NCI-H2171 (cell line): Measurements from ENCODE around the gene PACS1.
"Not testable (repeated sequence)": the region's sequence is repeated elsewhere in the genome, so short reads cannot be mapped to it uniquely, and the experiment has no call there.

Source experiments
- DNase-seq: peaks from one replicate; lab custom pipeline; 2025; lab: John Stamatoyannopoulos, UW

Gene PACS1

GRCh38 chr11:66076561-66076960, 6.5 kb downstream of the PACS1 start:
- DNase-seq, result no peak

DNA sequence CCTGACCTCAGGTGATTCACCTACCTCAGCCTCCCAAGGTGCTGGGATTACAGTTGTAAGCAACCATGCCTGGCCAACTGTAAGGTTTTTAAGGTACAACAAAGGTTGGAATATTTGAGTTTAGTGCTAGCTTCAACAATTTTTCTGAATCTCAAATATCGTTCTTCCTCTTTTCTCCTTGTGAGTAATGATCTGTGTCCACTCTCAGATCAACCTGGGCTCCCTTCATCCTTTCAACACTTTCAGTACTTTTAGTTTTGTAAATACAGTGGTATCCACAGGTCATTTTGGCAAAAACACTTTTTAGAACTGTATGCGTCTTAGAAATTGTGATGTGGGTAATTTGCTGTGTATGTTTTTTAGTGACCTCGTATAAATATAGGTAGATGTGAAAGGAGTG, 7.9 kb downstream of the PACS1 start:
- no peak for DNase-seq

DNA sequence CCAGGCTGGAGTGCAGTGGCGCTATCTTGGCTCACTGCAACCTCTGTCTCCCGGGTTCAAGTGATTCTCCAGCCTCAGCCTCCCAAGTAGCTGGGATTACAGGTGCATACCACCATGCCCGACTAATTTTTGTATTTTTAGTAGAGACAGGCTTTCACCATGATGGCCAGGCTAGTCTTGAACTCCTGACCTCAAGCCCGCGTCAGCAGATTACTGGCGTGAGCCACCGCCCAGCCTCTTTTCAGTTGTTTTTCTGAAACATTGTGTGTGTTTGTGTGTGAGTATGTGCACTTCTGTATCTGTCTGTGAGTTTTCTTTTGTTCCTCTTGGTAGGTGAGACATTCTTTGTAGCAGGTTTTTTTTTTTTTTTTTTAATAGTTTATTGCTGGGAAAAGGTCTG, 8.9 kb downstream of the PACS1 start:
- not testable (repeated sequence) for DNase-seq

DNA sequence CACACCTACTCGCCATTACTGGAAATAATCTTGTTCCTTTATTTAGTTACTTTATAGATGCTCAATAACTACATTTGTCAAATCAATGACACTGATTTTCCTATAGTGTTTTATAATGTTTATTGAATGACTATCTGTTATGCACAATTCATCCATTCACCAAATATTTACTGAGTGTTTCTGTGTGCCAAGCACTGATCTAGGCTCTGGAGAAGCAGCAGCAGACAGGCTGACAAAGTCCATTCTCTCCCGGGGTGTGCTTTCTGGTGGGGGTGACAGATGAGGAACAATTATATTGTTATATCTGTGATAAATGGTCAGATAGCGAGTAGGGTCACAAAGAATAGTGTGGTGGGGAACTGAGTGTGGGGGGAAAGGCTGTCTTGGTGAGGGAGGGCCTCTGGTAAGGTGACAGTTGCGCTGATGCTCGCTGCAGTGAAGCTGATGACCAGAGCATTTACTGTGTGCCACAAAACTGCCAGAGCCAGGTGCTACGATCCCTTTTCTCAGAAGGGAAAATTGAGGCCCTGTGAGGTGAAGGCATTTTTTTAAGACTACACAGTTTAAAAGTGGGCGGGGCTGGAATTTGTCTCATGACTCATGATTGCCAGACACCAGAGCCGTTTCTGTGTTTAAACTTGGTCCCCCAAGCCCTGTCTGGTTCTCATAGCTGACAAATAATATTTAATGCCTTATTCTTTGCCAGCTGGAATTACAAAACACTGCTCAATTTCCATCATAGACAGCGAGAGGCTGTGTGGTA, 10.2 kb downstream of the PACS1 start:
- no peak for DNase-seq

DNA sequence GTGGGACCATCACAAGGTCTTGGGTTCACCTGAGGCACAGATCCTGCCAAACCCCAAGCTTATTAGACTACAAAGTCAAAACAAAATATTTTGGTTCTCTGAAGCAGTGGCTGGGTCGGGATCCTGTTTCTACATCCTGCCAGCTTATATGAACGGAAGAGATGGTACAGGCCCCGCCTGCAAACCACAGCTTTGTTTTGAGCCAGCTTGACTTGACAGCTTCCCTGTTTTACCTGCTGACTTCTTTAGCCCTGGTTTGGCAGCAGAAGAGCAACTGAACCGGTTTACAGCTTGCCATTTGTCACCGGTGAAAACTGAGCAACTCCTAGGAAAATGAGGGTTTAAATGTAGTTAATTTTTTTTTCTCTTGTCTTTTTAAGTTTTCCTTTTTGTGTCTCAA, 11.4 kb downstream of the PACS1 start:
- DNase-seq, result peak; percentile 52

- DNase-seq, result peak; percentile 82
These were observed 13.1 kb downstream of the PACS1 start for GRCh38 chr11:66082946-66083698.

- no peak for DNase-seq
These were observed 13.7 kb downstream of the PACS1 start for GRCh38 chr11:66083767-66084166.

DNA sequence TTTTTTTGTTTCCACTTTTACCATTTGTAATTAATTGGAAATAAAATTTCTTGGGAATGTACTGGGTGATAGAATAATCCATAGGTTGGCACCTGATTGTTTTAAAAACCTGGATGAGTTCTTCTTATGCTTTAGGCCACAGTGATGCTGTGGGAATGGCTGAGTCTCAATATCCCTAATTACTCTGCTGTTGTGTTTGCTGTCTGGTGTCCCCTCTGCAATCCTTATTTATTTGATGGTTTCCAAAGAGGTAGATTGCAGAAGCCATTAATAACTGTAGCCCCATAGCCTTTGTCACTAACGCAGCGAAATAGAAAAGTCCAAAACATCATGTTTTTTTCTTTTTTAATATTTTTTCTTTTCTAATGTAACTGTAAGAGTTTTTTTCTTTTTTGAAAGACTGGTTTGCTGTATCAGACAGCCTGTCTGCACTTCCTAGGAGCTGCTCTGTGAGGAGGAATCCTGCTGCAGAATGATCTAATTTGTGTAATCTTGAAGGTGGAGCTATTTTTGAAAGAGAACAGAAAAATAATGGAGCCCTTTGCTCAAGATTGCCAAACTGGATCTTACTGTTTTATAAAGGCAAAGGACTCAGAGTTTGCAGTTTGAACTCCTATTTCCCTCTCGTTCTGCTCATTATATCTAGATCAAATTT, 14.9 kb downstream of the PACS1 start:
- DNase-seq, result no peak

- DNase-seq, result no peak
These were observed 17.3 kb downstream of the PACS1 start for GRCh38 chr11:66087148-66087908.

- DNase-seq, result no peak
These were observed 19.0 kb downstream of the PACS1 start for GRCh38 chr11:66089067-66089466.

DNA sequence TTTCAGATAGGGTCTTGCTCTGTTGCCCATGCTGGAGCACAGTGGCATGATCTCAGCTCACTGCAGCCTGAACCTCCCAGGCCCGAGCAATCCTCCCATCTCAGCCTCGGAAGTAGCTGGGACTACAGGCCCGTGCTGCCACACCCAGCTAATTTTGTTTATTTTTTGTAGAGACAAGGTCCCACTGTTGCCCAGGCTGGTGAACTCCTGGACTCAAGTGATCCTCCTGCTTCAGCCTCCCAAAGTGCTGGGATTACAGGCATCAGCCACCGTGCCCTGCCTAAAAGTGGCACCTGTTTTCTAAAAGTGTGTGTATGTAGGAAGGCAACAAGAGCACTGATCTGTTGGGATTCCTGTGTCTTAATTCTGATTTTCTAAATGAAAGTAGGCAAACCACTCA, 20.2 kb downstream of the PACS1 start:
- no peak for DNase-seq

DNA sequence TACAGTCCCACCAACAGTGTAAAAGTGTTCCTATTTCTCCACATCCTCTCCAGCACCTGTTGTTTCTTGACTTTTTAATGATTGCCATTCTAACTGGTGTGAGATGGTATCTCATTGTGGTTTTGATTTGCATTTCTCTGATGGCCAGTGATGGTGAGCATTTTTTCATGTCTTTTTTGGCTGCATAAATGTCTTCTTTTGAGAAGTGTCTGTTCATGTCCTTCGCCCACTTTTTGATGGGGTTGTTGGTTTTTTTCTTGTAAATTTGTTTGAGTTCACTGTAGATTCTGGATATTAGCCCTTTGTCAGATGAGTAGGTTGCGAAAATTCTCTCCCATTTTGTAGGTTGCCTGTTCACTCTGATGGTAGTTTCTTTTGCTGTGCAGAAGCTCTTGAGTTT, 22.1 kb downstream of the PACS1 start:
- not testable (repeated sequence) for DNase-seq

- DNase-seq, result not testable (repeated sequence)
These were observed 29.7 kb downstream of the PACS1 start for GRCh38 chr11:66099746-66100145.

DNA sequence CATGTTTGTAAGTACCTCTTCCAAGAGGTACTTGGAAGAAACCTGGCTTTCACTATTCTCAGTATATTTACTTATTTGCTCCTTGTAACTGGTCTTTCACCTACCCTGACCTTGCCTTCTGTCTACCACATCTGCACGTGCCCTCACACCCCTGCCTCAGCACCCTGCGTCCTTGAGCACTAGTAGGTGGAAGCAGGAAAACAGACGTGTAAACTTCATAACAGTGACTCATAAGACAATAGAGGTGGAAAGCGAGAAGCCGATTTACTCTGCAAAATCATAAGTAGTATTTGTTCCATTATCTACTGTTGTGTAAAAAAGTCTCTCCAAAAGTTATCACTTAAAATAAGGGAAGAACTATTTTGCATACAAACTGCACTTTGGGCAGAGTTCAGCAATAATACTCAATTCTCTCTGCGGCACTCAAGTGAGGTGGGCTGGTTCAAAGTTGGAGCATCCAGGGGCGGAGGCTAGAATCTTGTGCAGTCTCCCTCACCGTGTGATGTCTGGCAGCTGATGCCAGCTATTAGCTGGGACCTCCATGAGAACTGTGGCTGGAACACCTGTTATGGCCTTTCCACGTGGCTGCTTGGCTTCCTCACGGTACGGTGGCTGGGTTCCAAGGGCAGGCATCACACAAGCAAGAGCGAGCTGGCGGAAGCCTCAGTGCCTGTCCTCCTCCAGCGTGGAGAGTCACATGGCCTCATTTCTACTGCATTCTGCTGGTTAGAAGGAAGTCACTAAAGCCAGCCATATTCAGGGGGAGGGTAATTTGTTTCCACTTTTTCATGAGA, 30.4 kb downstream of the PACS1 start:
- peak; percentile 70 for DNase-seq

DNA sequence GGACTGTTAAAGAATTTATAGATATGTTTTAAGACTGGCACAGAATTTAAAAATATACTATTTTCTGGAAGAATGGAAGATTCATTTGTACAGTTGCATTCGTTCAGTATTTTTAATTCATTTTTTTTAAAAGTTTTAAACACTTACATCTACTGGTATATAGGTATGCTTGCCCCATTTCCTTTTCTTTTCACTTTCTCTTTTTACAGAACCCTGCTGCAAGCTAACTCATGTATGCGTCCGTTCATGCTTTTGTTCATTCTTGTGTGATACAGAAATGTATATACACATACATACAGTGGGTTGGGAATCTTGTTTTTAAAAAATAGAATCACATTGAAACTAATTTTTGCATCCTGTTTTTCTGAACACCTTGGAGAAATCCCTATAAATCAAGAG, 31.0 kb downstream of the PACS1 start:
- DNase-seq, result no peak

GRCh38 chr11:66104057-66104638, 34.1 kb downstream of the PACS1 start:
- no peak for DNase-seq

GRCh38 chr11:66106786-66107599, 36.9 kb downstream of the PACS1 start:
- no peak for DNase-seq

- DNase-seq, result no peak
These were observed 37.8 kb downstream of the PACS1 start for GRCh38 chr11:66107600-66108510.

DNA sequence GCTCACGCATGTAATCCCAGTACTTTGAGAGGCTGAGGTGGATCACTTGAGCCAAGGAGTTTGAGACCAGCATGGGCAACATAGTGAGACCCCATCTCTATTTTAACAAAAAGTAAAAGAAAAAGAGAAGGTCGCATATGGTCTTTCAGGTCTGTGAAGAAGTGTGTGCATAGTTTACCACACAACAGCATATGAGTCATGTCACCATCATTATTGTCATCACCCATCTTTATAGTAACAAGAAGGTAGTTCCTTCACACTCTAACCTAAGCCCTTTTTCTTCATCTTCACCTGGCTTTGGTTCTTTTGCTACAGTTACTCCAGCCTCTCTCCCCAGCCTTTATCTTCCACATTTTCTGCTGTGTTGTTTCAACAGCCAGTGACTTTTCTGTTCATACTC, 39.2 kb downstream of the PACS1 start:
- DNase-seq, result no peak
